ENCODE data around the gene VAV3. TPM values are rescaled to one million over a fixed set of nuclear protein-coding genes. Genes with fewer than 3 reads are reported as not detected.

VAV3 gene
- total RNA-seq, 1 experiment from 2014 or later = not detected

Other genes starting within 250 kb of the VAV3 start
- 100 and 124 TPM in 2 replicates for gene SLC25A24, start 235.2 kb upstream of the VAV3 start, total RNA-seq (2014; rRNA removed; shearing (Covaris generic))

Measured in SJSA1 (cell line).